ENCODE results near the gene TIE1.

The TIE1 gene

DNA sequence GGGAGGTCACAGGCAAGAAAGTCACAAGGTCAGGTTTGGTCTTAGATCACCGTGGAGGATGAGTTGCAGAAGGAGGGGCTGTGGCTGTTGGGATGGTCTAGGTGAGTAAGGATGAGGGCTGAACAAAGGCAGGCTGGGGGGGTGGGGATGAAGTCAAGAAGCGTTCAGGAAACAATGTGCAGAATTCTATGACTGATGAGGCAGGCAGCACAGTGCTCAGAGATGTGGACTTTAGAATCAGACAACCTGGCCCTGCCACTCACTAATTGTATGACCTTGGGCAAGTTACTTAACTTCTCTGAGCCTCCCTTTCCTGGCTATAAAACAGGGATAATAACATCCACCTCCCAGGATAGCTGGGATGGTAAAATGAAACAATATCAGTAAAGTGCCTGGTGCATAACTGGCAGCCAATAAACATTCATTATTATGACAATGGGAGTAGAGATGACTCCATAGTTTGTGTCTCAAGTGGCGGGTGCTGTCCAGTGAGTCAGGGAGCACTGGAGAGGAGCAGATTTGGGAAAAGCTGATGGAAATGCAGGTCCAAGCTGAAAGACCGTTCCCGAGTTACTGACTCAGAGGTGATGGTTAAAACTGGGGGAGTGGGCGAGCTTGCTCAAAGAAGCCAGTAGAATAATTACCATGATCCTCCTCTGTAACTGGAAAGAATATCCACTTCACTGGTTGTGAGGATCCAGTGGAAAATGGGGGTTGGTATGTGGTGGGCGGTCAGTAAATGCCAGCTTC is 2.1 kb downstream of the TIE1 start:
- Histone ChIP-seq H3K9me3 (ENCODE audit: control insufficient read depth, low read length) (no peaks in the 10 kb centered on the region), H3K27me3 (ENCODE audit: control insufficient read depth, insufficient read depth, low read length) (no peaks in the 10 kb centered on the region), H3K79me2 (no peaks in the 10 kb centered on the region), H2AFZ (no peak overlapping the region), H3K4me3 (ENCODE audit: low read depth, low read length) (no peak overlapping the region), H3K4me2 (ENCODE audit: low read length) (no peak overlapping the region), H3K4me1 (no peaks in the 10 kb centered on the region), H3K9ac (no peak overlapping the region), H3K27ac (no peak overlapping the region), H3K36me3 (ENCODE audit: control insufficient read depth, insufficient read depth, low read length) (no peaks in the 10 kb centered on the region)
- TF ChIP-seq CTCF (IDR thresholded peaks at IDR 0.05), result no peak

GRCh38 chr1:43303471-43304313 is 2.9 kb downstream of the TIE1 start:
- Histone ChIP-seq H3K9ac (no peak overlapping the region), H3K4me1 (no peaks in the 10 kb centered on the region), H3K4me2 (ENCODE audit: low read length) (no peak overlapping the region), H3K27me3 (ENCODE audit: control insufficient read depth, insufficient read depth, low read length) (no peaks in the 10 kb centered on the region), H3K27ac (no peak overlapping the region), H3K9me3 (ENCODE audit: control insufficient read depth, low read length) (no peaks in the 10 kb centered on the region), H3K36me3 (ENCODE audit: control insufficient read depth, insufficient read depth, low read length) (no peaks in the 10 kb centered on the region), H2AFZ (no peak overlapping the region), H3K79me2 (no peaks in the 10 kb centered on the region), H3K4me3 (ENCODE audit: low read depth, low read length) (no peak overlapping the region)
- TF ChIP-seq CTCF (IDR thresholded peaks at IDR 0.05), result no peak

DNA sequence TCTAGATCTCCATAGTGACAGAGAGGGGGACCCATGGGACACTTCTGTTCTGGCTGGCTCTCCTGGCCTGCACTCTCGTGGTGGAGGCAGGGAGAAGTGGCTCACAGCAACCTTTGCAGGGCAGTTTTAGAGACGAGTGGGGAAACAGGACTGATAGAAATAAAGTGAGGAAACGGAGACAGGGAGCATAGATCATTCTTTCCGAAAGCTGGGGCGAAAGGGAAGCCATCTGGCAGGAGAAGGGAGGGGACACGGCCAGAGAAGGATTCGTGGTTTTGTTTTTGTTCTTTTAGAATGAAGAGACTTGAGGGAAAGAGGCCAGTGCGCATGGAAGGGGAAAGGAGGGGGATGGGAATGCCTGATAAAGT is 3.5 kb downstream of the TIE1 start:
- H3K9ac ChIP-seq, result no peak overlapping the region
- H3K4me1 ChIP-seq, result no peaks in the 10 kb centered on the region
- H3K4me3 ChIP-seq (ENCODE audit: low read depth, low read length), result no peak overlapping the region
- H3K27me3 ChIP-seq (ENCODE audit: control insufficient read depth, insufficient read depth, low read length), result no peaks in the 10 kb centered on the region
- H3K79me2 ChIP-seq, result no peaks in the 10 kb centered on the region
- H2AFZ ChIP-seq, result no peak overlapping the region
- H3K27ac ChIP-seq, result no peak overlapping the region
- TF ChIP-seq CTCF (IDR thresholded peaks at IDR 0.05), result no peak
- no peaks in the 10 kb centered on the region for H3K9me3 ChIP-seq (ENCODE audit: control insufficient read depth, low read length)
- no peak overlapping the region for H3K4me2 ChIP-seq (ENCODE audit: low read length)
- no peaks in the 10 kb centered on the region for H3K36me3 ChIP-seq (ENCODE audit: control insufficient read depth, insufficient read depth, low read length)

DNA sequence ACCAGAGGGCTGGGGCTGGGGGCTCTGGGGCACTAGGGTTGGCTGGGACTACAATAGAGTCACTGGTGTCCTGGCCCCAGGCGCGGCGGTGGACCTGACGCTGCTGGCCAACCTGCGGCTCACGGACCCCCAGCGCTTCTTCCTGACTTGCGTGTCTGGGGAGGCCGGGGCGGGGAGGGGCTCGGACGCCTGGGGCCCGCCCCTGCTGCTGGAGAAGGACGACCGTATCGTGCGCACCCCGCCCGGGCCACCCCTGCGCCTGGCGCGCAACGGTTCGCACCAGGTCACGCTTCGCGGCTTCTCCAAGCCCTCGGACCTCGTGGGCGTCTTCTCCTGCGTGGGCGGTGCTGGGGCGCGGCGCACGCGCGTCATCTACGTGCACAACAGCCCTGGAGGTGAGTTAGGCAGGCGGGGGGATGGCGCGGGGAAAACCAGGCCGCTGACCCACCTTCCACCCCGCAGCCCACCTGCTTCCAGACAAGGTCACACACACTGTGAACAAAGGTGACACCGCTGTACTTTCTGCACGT is 4.1 kb downstream of the TIE1 start:
- Histone ChIP-seq H3K36me3 (ENCODE audit: control insufficient read depth, insufficient read depth, low read length) (no peaks in the 10 kb centered on the region), H3K9ac (no peak overlapping the region), H3K27me3 (ENCODE audit: control insufficient read depth, insufficient read depth, low read length) (no peaks in the 10 kb centered on the region), H2AFZ (no peak overlapping the region), H3K79me2 (no peaks in the 10 kb centered on the region), H3K9me3 (ENCODE audit: control insufficient read depth, low read length) (no peaks in the 10 kb centered on the region), H3K4me1 (no peaks in the 10 kb centered on the region), H3K4me2 (ENCODE audit: low read length) (no peak overlapping the region), H3K4me3 (ENCODE audit: low read depth, low read length) (no peak overlapping the region), H3K27ac (no peak overlapping the region)
- TF ChIP-seq CTCF (IDR thresholded peaks at IDR 0.05), result no peak

Data from parathyroid adenoma (tissue), 2 donors.